BLaER1 (cell line): ENCODE measurements around the gene ACR.
A peak's percentile ranks its signal among the peaks of the same experiment; 100 is the strongest.

Experiments
- H3K27ac ChIP-seq: shearing (Covaris generic); formaldehyde crosslinking; 2 replicates; pipeline ENCODE4 v1.8.1; 2022
- H3K27me3 ChIP-seq: shearing (Covaris generic); formaldehyde crosslinking; 2 replicates; pipeline ENCODE4 v1.8.1; 2022
- H3K36me3 ChIP-seq: shearing (Covaris generic); formaldehyde crosslinking; 2 replicates; pipeline ENCODE4 v1.8.1; 2022
- H3K4me1 ChIP-seq: shearing (Covaris generic); formaldehyde crosslinking; 2 replicates; pipeline ENCODE4 v1.8.1; 2022
- H3K4me2 ChIP-seq: shearing (Covaris generic); formaldehyde crosslinking; 2 replicates; pipeline ENCODE4 v1.8.1; 2022
- H3K4me3 ChIP-seq: shearing (Covaris generic); formaldehyde crosslinking; 2 replicates; pipeline ENCODE4 v1.8.1; 2022
- H3K9ac ChIP-seq: shearing (Covaris generic); formaldehyde crosslinking; 2 replicates; pipeline ENCODE4 v1.8.1; 2022
- H3K9me3 ChIP-seq: shearing (Covaris generic); formaldehyde crosslinking; 2 replicates; pipeline ENCODE4 v1.8.1; 2022
- H4K20me1 ChIP-seq: shearing (Covaris generic); formaldehyde crosslinking; 2 replicates; pipeline ENCODE4 v1.8.1; 2022
- Cebpa-rat ChIP-seq: shearing (Covaris generic); IDR thresholded peaks from 2 replicates; pipeline ENCODE4 v1.8.1; 2022

Gene ACR

DNA sequence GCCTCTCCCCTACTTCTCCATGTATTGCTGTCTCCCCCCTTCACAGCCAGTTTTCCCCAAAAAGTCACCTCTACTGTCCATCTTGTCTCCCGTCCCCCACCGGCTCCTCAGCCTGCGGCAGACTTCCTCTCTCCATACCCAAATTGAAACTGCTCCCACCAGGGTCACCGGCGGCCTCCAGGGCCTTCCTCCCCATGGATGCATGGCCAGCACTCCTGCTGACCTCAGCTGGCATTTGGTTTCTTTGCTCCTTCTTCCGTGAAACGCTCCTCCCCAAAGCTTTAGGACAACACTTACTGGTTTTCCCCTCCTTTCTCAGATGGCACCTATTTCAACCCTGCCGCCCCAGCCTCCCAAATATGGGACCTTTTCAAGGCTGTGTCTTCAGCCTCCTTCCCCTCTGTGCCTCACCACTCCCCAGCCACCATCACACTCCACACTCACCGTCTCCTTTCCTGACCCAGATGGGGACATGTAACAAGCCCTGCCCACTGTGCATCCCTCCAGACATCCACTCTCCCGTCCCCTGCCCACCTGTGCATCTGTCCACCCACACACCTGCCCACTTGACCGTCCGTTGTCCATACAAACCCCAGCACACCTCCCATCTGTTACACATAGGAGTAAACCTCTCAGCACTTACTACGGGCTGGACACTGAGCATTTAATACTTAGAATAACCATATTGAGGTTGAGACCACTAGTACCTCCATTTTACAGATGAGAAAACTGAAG, 21.5 kb upstream of the ACR start:
- peaks cover 54% of the 10 kb centered on the region for H3K36me3 ChIP-seq
- no peak overlapping the region for H3K4me3 ChIP-seq
- no peaks in the 10 kb centered on the region for H3K27me3 ChIP-seq
- H3K9ac ChIP-seq: no peak overlapping the region
- H3K9me3 ChIP-seq: no peaks in the 10 kb centered on the region
- no peak overlapping the region for H3K4me2 ChIP-seq
- peaks cover 9% of the 10 kb centered on the region for H4K20me1 ChIP-seq
- TF ChIP-seq Cebpa-rat: no peak
- peaks cover 30% of the 10 kb centered on the region for H3K4me1 ChIP-seq
- no peak overlapping the region for H3K27ac ChIP-seq

DNA sequence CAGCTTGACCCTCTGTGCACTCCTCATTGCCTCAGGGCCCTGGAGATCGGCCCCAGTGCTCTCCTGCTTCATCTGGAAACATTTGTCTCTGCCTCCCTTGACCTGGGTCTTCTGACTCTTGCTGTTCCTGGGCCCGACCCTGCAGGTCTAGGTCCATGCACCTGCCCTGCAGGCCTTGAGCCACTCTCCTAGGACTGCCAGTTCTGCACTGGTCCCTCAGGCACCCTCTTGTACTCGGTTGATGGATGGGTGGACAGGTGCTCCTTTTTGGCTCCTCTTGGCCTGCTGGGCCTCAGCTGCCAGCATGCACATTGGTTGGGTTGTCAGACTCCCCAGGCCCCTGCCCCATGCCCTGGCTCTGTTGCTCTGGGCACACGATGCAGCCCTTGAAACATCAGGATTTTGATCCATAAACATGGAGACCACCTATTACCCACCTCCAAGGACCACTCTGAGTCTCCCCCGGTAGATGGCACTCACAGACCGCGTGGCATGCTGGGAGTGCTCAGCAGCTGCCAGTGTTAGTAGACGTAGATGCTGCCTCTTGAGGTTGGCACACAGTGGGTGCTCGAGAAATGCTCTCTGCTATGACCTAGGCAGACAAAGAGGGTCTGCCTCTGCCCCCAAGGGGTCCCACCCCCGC, 20.2 kb upstream of the ACR start:
- Histone ChIP-seq H3K9me3 (no peaks in the 10 kb centered on the region), H3K4me2 (no peak overlapping the region), H3K9ac (no peak overlapping the region), H3K36me3 (peaks cover 68% of the 10 kb centered on the region), H3K4me1 (peaks cover 25% of the 10 kb centered on the region), H4K20me1 (peaks cover 15% of the 10 kb centered on the region), H3K4me3 (no peak overlapping the region), H3K27me3 (no peaks in the 10 kb centered on the region), H3K27ac (no peak overlapping the region)
- no peak for TF ChIP-seq Cebpa-rat

DNA sequence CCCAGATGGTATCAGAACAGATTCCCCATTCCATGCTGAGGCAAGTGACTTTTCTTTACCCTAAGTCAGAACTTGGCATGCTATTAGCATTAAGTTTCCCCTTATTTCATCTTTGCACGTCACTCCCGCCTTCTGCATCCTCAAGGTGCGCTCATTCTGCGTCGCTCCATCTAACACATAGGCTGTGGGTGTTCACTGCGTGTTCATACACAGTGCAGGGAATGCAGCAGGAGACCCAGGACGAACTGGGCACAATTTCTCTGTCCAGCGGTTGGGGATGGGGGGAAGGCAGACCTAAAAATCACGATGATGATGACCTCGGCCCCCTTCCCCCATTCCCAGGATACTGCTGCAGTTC, 19.7 kb upstream of the ACR start:
- H3K27me3 ChIP-seq: no peaks in the 10 kb centered on the region
- H3K9me3 ChIP-seq: no peaks in the 10 kb centered on the region
- no peak for TF ChIP-seq Cebpa-rat
- H3K9ac ChIP-seq: no peak overlapping the region
- no peak overlapping the region for H3K4me2 ChIP-seq
- H3K36me3 ChIP-seq: peaks cover 72% of the 10 kb centered on the region
- H3K27ac ChIP-seq: no peak overlapping the region
- peaks cover 25% of the 10 kb centered on the region for H3K4me1 ChIP-seq
- peaks cover 20% of the 10 kb centered on the region for H4K20me1 ChIP-seq
- H3K4me3 ChIP-seq: no peak overlapping the region

DNA sequence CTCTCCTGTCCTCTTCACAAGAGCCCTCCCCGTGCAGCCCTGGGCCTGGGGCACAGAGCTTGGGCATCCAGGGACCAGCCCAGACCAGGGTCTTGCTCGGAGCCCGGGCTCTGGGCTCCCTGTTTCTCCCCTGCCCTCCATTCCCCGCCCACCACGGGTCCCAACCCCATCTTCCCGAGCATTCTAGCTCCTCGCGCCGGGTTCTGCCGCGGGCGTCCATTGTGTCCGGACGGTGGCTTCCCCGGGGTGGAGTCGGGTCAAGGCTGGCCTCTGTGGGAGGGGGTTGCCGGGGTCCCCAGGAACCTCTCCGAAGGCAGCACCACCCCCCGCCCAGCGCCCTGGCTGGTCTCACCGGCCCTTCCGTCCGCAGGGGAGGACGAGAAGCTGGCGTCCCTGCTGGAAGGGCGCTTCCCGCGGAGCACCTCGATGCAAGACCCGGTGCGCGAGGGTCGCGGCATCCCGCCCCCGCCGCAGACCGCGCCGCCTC, 18.1 kb upstream of the ACR start:
- Histone ChIP-seq H3K9me3 (no peaks in the 10 kb centered on the region), H3K4me3 (no peak overlapping the region), H3K27me3 (no peaks in the 10 kb centered on the region), H3K4me2 (no peak overlapping the region), H3K36me3 (peaks cover 86% of the 10 kb centered on the region), H3K9ac (no peak overlapping the region), H3K4me1 (peaks cover 29% of the 10 kb centered on the region), H3K27ac (no peak overlapping the region), H4K20me1 (peaks cover 36% of the 10 kb centered on the region)
- no peak for TF ChIP-seq Cebpa-rat

DNA sequence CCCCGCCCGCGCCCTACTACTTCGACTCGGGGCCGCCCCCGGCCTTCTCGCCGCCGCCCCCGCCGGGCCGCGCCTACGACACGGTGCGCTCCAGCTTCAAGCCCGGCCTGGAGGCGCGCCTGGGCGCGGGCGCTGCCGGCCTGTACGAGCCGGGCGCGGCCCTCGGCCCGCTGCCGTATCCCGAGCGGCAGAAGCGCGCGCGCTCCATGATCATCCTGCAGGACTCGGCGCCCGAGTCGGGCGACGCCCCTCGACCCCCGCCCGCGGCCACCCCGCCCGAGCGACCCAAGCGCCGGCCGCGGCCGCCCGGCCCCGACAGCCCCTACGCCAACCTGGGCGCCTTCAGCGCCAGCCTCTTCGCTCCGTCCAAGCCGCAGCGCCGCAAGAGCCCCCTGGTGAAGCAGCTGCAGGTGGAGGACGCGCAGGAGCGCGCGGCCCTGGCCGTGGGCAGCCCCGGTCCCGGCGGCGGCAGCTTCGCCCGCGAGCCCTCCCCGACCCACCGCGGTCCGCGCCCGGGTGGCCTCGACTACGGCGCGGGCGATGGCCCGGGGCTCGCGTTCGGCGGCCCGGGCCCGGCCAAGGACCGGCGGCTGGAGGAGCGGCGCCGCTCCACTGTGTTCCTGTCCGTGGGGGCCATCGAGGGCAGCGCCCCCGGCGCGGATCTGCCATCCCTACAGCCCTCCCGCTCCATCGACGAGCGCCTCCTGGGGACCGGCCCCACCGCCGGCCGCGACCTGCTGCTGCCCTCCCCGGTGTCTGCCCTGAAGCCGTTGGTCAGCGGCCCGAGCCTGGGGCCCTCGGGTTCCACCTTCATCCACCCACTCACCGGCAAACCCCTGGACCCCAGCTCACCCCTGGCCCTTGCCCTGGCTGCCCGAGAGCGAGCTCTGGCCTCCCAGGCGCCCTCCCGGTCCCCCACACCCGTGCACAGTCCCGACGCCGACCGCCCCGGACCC, 17.4 kb upstream of the ACR start:
- TF ChIP-seq Cebpa-rat: no peak
- Histone ChIP-seq H3K9me3 (no peaks in the 10 kb centered on the region), H3K4me2 (no peak overlapping the region), H3K27me3 (no peaks in the 10 kb centered on the region), H3K4me3 (no peak overlapping the region), H3K27ac (no peak overlapping the region), H3K36me3 (peaks cover 88% of the 10 kb centered on the region), H3K4me1 (peaks cover 33% of the 10 kb centered on the region), H4K20me1 (peaks cover 43% of the 10 kb centered on the region), H3K9ac (no peak overlapping the region)

DNA sequence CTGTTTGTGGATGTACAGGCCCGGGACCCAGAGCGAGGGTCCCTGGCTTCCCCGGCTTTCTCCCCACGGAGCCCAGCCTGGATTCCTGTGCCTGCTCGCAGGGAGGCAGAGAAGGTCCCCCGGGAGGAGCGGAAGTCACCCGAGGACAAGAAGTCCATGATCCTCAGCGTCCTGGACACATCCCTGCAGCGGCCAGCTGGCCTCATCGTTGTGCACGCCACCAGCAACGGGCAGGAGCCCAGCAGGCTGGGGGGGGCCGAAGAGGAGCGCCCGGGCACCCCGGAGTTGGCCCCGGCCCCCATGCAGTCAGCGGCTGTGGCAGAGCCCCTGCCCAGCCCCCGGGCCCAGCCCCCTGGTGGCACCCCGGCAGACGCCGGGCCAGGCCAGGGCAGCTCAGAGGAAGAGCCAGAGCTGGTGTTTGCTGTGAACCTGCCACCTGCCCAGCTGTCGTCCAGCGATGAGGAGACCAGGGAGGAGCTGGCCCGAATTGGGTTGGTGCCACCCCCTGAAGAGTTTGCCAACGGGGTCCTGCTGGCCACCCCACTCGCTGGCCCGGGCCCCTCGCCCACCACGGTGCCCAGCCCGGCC, 16.7 kb upstream of the ACR start:
- H3K4me1 ChIP-seq: peaks cover 33% of the 10 kb centered on the region
- H3K9me3 ChIP-seq: no peaks in the 10 kb centered on the region
- no peak overlapping the region for H3K4me3 ChIP-seq
- no peak overlapping the region for H3K27ac ChIP-seq
- H3K4me2 ChIP-seq: no peak overlapping the region
- no peaks in the 10 kb centered on the region for H3K27me3 ChIP-seq
- no peak overlapping the region for H3K9ac ChIP-seq
- peaks cover 91% of the 10 kb centered on the region for H3K36me3 ChIP-seq
- H4K20me1 ChIP-seq: peaks cover 51% of the 10 kb centered on the region
- no peak for TF ChIP-seq Cebpa-rat

DNA sequence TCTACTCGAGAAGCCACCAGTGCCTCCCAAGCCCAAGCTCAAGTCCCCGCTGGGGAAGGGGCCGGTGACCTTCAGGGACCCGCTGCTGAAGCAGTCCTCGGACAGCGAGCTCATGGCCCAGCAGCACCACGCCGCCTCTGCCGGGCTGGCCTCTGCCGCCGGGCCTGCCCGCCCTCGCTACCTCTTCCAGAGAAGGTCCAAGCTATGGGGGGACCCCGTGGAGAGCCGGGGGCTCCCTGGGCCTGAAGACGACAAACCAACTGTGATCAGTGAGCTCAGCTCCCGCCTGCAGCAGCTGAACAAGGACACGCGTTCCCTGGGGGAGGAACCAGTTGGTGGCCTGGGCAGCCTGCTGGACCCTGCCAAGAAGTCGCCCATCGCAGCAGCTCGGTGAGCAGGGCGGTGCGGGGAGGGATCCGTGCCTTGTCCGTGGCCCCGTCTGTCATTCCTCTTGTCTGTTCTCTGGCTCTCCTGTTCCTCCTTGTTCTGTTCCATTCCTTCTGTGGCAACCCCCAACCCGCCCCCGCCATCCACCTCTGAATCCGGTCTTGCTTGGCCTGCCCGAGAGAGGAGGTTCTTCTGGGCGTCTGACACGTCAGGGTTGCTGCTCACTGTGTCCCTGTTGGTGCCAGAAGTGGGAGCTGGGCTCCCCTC, 15.8 kb upstream of the ACR start:
- no peak overlapping the region for H3K9ac ChIP-seq
- H3K36me3 ChIP-seq: peaks cover 92% of the 10 kb centered on the region
- no peak overlapping the region for H3K4me3 ChIP-seq
- TF ChIP-seq Cebpa-rat: no peak
- no peak overlapping the region; the same call in 1 of the 2 replicates for H3K4me2 ChIP-seq
- no peak overlapping the region for H3K27ac ChIP-seq
- no peaks in the 10 kb centered on the region for H3K9me3 ChIP-seq
- H4K20me1 ChIP-seq: peaks cover 59% of the 10 kb centered on the region
- no peaks in the 10 kb centered on the region for H3K27me3 ChIP-seq
- H3K4me1 ChIP-seq: peaks cover 33% of the 10 kb centered on the region

DNA sequence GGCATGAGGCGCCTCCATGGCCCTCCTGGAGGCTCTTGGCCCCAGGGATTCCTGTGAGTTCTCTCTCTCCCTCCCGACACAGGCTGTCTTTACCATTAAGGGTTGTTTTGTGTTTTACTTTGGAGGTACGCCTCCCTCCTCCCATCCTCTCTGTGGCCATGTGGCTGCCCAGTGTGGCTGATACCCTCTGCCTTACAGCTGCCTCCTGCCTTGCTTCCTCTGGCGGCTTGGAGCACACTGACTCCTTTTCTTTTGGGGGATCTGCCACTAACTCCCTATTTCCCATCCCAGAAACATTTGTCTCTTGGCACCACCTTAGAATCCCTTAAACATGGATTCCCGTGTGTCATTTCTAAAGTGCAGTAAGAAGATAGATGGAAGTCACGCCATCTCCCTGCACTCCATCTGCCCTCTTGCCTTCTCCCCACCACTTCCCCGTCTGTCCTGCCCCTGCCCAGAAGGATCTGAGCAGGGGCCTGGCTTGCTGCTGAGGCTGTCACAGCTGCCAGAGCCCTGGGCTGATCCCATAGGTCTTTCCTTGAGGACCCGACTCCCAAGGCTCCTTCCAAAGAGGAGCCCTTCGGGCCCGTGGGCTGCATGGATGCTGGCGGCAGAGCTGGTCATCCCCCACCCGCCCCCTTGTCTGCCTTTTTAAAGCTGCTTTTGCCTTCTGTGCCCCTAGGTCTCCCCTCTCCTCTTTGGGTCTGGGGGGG, 15.1 kb upstream of the ACR start:
- Histone ChIP-seq H3K4me3 (no peak overlapping the region), H3K9ac (peak overlapping the region; percentile 15; the same call in 1 of the 2 replicates), H3K4me1 (peaks cover 38% of the 10 kb centered on the region), H3K4me2 (peak overlapping the region; percentile 69), H4K20me1 (peaks cover 66% of the 10 kb centered on the region), H3K9me3 (no peaks in the 10 kb centered on the region), H3K36me3 (peaks cover 91% of the 10 kb centered on the region), H3K27ac (peak overlapping the region; percentile 47; the same call in 1 of the 2 replicates), H3K27me3 (no peaks in the 10 kb centered on the region)
- no peak for TF ChIP-seq Cebpa-rat

DNA sequence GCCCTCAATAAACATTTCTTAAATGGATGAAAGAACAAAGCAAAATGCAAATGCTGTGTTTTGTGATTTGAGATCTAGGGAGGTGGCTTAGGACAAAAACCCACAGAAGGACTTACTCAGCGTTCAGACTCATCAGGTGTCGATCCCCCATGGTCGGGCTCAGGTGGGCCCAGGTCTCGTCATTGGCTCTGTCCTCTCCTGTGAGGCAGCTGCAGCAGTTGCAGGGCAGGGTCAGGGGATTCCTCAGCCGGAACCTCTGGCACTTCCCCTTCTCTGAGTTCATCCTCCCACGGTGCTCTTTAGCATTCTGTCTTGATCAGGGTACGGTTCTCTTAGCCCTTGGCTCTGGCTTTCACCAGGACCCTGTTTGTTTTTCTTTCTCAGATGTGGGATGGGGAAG, 14.0 kb upstream of the ACR start:
- peaks cover 94% of the 10 kb centered on the region for H3K36me3 ChIP-seq
- peaks cover 49% of the 10 kb centered on the region for H3K4me1 ChIP-seq
- H3K27me3 ChIP-seq: no peaks in the 10 kb centered on the region
- 0 out of 2 replicates have a peak overlapping the region, but pooled peaks have one; percentile 15 for H3K9ac ChIP-seq
- H3K4me3 ChIP-seq: no peak overlapping the region
- H3K4me2 ChIP-seq: peak overlapping the region; percentile 69
- H3K9me3 ChIP-seq: no peaks in the 10 kb centered on the region
- peaks cover 77% of the 10 kb centered on the region for H4K20me1 ChIP-seq
- peak overlapping the region; percentile 47 for H3K27ac ChIP-seq
- no peak for TF ChIP-seq Cebpa-rat
